Stimulated activated CD4-positive, alpha-beta T cell treated with anti-CD3 and anti-CD28 coated beads, Interleukin-15, amount 100 ng/mL, for 1 hour (primary cell): ENCODE results near the gene TEX55.
"Not testable (repeated sequence)": the region's sequence is repeated elsewhere in the genome, so short reads cannot be mapped to it uniquely, and the experiment has no call there.

ENCODE experiments used
- DNase-seq, 2 donors: peaks; one replicate each; pipeline ENCODE4 v3.0.0-alpha.2; 2020; ENCODE audit warnings: low read depth in 1 of 2, low spot score in 1 of 2

Gene TEX55

GRCh38 chr3:119160361-119160760, 14.4 kb downstream of the TEX55 start:
- DNase-seq = no peak

GRCh38 chr3:119160815-119161214, 14.8 kb downstream of the TEX55 start:
- DNase-seq = no peak

GRCh38 chr3:119161240-119161639, 15.3 kb downstream of the TEX55 start:
- no peak for DNase-seq

- not testable (repeated sequence) for DNase-seq
These were observed 18.8 kb downstream of the TEX55 start for GRCh38 chr3:119164745-119165144.

DNA sequence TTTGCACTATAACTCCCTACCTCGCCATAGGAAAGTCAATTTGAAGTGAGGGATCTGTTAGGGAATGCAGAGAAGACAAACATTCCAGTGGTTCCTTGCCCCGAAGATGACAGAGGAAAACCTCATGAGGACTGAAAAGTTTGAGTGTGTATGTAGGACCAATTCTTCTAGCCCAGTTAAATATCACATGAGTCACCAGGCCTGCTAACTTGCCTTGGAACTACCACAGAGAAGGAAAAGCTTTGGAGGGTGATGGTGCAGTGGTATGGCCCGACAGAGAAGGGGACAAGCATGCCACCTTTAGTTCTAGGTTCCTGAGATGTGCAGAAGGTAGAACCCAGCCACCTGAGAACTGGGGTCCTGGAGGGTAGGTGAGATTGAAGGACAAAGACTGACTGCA, 24.9 kb downstream of the TEX55 start:
- DNase-seq = no peak

GRCh38 chr3:119173325-119173724, 27.4 kb downstream of the TEX55 start, which contains the start of gene UPK1B:
UPK1B (plus strand) TSS chr3:119173598; CDS start chr3:119186742, 13,144 bp downstream.
- no peak for DNase-seq

GRCh38 chr3:119175872-119176756, 30.1 kb downstream of the TEX55 start:
- no peak for DNase-seq

DNA sequence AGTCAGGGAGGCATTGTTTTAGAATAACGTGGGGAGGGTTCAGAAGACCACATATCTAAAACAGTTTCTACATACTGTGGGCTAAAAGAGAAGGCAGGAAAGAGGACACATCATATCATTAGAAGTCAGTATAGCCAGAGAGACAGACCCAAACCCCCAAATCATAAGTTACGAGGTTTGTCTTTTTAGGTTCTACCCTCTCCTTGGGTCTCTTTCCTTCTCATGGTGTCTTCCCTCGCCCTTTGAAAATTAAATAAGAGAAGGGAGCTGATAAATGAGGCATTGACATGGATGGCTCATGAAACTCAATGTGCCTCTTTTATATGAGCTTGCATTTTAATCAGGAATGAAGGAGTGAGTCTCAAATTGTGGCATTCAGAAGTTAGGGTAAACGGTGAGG, 30.8 kb downstream of the TEX55 start:
- no peak for DNase-seq

GRCh38 chr3:119177321-119177720, 31.4 kb downstream of the TEX55 start:
- no peak for DNase-seq

GRCh38 chr3:119181765-119182164, 35.8 kb downstream of the TEX55 start:
- no peak for DNase-seq

DNA sequence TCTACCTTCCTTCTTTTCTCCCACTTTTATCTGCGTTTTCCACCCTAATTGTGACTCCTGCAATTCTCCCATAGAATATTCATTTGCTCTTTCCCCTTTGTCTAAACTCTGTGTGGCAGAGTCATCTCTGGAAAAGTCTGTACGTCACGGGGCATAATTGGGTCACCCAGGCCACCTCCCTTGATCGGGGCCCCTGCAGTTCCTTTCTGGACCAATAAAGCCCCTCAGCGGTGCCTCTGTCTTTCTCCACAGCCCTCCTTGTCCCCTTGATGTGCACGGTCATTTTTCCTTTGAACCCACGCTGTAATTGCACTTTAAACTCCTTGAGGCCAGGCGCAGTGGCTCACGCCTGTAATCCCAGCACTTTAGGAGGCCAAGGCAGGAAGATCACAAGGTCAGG, 38.1 kb downstream of the TEX55 start:
- no peak for DNase-seq

GRCh38 chr3:119184796-119185570, 39.0 kb downstream of the TEX55 start:
- DNase-seq = no peak

DNA sequence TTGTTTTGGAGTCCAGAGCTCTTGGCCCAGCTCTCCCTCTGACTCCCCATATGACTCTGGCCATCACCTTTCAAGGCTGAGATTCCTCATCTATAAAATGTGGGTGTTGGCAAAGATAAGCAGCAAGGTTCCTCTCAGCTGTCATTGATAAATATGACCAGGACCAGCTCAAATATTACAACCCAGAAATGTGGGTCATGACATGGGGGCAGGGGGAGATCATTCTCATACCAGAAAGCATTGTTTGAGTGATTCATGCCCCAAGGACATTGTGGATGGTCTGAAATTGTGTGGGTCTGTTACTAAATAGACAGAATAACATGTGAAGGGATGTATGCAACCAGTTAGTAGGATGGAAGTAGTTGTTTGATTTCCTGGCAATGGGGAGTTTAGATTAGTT, 41.3 kb downstream of the TEX55 start:
- no peak for DNase-seq

DNA sequence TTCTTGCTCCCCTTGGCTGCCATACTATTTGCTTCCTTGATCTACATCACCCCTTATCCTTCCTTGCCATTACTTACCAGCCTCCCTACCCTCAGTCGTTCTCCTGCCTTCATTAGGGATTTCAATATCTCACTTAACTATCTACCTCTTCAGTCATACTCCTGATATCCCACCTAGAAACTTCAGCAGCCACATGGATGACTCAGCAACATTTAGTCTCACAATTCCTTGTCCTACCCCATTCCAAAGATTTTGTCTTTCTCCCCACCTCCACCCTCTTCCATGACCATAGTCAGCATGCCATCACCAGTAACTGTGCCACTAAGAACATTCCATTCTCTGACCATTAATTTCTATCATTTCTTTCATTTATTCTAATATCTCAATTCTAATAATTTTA, 45.8 kb downstream of the TEX55 start:
- DNase-seq = no peak

DNA sequence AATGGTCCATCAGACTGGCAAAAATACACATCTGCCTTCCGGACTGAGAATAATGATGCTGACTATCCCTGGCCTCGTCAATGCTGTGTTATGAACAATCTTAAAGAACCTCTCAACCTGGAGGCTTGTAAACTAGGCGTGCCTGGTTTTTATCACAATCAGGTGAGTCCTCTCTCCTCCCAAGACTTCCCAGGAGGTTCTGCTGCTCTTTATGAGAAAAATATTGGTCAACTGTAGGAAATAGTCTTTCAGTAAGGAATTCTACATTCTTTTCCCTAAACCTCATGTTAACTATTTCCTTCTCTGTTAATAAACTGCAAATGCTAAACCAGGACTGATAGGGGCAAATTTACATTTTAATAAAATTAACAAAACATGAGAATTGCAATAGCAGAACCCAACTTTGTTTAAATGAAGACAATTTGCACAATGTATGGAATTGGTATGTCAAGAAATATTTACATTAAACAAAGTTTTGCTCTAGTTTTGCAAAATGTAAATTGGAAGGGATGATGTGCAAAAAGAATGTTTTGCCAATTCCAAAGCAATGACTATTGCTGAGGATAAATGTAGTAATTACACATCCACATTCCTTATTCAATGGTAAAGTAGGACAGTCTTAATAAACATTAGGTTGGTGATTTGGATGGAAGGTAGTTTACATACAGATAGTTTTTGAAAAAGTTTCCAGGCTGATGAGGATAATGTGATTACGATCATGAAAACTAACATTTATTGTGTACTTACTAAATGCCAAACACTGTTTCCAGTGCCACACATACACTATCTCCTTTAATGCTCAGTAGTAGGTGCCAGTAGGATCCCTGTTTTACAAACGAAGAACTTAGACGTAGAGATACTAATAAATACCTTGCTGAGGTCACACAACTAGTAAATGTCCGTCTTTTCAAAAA, 48.5 kb downstream of the TEX55 start:
- DNase-seq = no peak

DNA sequence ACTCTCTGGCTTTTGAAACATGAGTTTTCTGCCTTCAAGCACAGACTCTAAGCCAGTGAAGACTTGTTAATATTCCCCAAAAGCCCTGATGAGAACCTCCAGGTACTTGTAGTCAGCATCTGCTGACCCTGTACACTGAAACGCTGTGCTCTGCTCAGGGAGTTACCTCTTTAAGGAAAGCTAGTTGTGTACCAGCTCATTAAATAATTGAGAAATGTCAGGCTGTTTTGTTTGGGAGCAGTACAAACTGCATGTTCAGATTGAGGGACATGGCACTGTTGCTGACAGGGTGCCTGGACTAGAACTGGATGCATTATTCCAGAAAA, 49.1 kb downstream of the TEX55 start:
- no peak for DNase-seq

DNA sequence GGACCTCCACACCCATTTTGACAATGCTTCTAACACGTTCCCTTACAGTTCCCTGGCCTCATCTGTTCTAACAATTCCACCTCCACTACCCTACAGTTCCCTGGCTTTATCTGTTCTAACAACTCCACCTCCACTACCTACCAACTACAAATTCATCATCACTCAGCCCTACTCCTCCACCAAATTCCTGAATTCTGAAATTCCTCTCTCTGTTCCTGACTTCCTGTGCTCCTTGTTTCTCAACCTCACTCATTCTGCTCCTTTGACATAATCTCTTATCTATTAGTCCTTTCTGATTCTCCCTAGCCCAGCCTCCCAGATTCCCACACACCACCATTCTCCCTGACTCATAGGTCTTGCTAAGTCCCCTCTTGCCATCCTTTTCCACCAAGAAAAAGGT, 49.9 kb downstream of the TEX55 start:
- no peak for DNase-seq
